Gastroesophageal sphincter (tissue), 3 donors: Measurements from ENCODE around the gene GPR35.
"Not testable (repeated sequence)": the region's sequence is repeated elsewhere in the genome, so short reads cannot be mapped to it uniquely, and the experiment has no call there.

Source experiments
- EP300 ChIP-seq: sonication (generic); formaldehyde crosslinking; IDR thresholded peaks from one replicate; pipeline ENCODE4 v1.6.1; 2017; ENCODE audit warnings: antibody characterized with exemption, mild to moderate bottlenecking
- POLR2A ChIP-seq, 2 donors: fragments of 450-650 bp; IDR thresholded peaks; one replicate each; pipeline ENCODE4 v1.6.1; 2017; ENCODE audit warnings: antibody characterized with exemption in 2 of 2, mild to moderate bottlenecking in 2 of 2, moderate library complexity in 1 of 2
- POLR2AphosphoS5 ChIP-seq: sonication (generic); formaldehyde crosslinking; IDR thresholded peaks from one replicate; pipeline ENCODE4 v1.6.1; 2017; ENCODE audit warnings: antibody characterized with exemption
- TF ChIP-seq, protein P1 (sequence below), 4 experiments: fragments of 200-600 bp in 2 of 4; fragments of 450-650 bp in 2 of 4; sonication (generic) in 1 of 4; IDR thresholded peaks; one replicate each; pipeline ENCODE4 v1.5.1; 2017 to 2019; ENCODE audit warnings: antibody characterized with exemption in 4 of 4, mild to moderate bottlenecking in 2 of 4, moderate library complexity in 2 of 4

DNA sequence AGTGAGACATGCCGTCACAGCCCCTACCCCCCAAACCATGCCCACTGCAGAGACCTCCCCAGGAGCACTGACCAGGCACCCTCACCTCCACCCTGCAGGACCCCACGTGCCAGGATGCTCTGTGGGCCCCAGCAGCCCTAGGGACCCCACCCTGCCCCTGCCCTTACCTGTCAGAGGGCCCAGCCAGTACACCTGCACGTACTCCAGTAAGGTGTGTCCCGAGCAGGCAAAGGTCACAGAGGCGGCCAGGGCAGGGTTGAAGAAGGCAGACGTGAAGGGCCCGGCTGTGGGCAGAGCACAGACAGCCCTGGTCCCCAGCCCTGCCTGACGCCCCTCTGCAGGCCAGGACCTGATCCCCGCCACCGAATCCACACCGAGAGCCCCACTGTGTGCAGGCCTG is 54.9 kb downstream of the GPR35 start:
- TF ChIP-seq, protein P1, sequence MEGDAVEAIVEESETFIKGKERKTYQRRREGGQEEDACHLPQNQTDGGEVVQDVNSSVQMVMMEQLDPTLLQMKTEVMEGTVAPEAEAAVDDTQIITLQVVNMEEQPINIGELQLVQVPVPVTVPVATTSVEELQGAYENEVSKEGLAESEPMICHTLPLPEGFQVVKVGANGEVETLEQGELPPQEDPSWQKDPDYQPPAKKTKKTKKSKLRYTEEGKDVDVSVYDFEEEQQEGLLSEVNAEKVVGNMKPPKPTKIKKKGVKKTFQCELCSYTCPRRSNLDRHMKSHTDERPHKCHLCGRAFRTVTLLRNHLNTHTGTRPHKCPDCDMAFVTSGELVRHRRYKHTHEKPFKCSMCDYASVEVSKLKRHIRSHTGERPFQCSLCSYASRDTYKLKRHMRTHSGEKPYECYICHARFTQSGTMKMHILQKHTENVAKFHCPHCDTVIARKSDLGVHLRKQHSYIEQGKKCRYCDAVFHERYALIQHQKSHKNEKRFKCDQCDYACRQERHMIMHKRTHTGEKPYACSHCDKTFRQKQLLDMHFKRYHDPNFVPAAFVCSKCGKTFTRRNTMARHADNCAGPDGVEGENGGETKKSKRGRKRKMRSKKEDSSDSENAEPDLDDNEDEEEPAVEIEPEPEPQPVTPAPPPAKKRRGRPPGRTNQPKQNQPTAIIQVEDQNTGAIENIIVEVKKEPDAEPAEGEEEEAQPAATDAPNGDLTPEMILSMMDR (IDR thresholded peaks at IDR 0.05), result not testable (repeated sequence)
- TF ChIP-seq EP300; POLR2A (IDR thresholded peaks at IDR 0.05); POLR2AphosphoS5: not testable (repeated sequence)
